K562 (cell line): ENCODE data around the gene PRKAR1B. TPM values are rescaled to one million over a fixed set of nuclear protein-coding genes. Genes with fewer than 3 reads are reported as not detected.

ENCODE experiments used
- CBX2 ChIP-seq: fragments of 200-600 bp; sonication (generic); IDR thresholded peaks from one replicate; pipeline ENCODE4 v1.6.1; 2012; ENCODE audit warnings: mild to moderate bottlenecking, low read length, inconsistent platforms; ENCODE audit not compliant: insufficient read depth, poor library complexity, severe bottlenecking
- HDAC6 ChIP-seq: IDR thresholded peaks from 2 replicates; pipeline ENCODE4 v1.6.1; 2012; ENCODE audit warnings: low read depth, mild to moderate bottlenecking, control low read depth, inconsistent platforms, low read length, moderate library complexity
- NFIX ChIP-seq: fragments of 250-450 bp; sonication (Bioruptor Pico); IDR thresholded peaks from 2 replicates; pipeline ENCODE4 v1.4.0; 2020; ENCODE audit warnings: low read depth, mild to moderate bottlenecking, moderate library complexity
- polyA plus RNA-seq, 8 experiments: library from polyadenylated mRNA; depleted of rRNA in 4 of 8; stranded (reverse) in 5 of 8; unstranded in 3 of 8; fragments of >200 nt; fragmentation: Nextera tagmentation in 2 of 8; fragmentation: Illumina TruSeq in 1 of 8; extraction: Ambion mirVana in 2 of 8; extraction: Trizol in 1 of 8; gene quantifications; 2 replicates each; pipeline versions ENCODE4 v1.2.1 to v1.2.3, GENCODE V29; 2011 to 2014; ENCODE audit warnings: inconsistent platforms in 1 of 8, missing spikeins in 1 of 8
- total RNA-seq, 7 experiments: library from RNA; depleted of rRNA in 6 of 7; stranded (reverse); fragments of >200 nt in 6 of 7; fragmentation: Illumina TruSeq in 2 of 7; extraction: Trizol in 2 of 7; gene quantifications; 2 replicates each; pipeline versions ENCODE4 v1.2.1 to v1.2.3, GENCODE V29; 2011 to 2021; ENCODE audit warnings: low replicate concordance in 1 of 7
- TF ChIP-seq, protein P1 (sequence below): fragments of 450-650 bp; IDR thresholded peaks from 2 replicates; pipeline ENCODE4 v1.7.0; 2016; ENCODE audit warnings: borderline replicate concordance
- TF ChIP-seq, protein P2 (sequence below): fragments of 250-450 bp; sonication (Bioruptor Pico); IDR thresholded peaks from 2 replicates; pipeline ENCODE4 v1.4.0; 2020; ENCODE audit warnings: borderline replicate concordance

Gene PRKAR1B
- total and polyA plus RNA-seq, 9 of the 15 experiments (the other 6 are each of a cell fraction or from before 2014, with no cell fraction given): 0.99 to 30.5 (median 12.7) TPM

GRCh38 chr7:521221-522070 is 205.6 kb downstream of the PRKAR1B start (continued):
- TF ChIP-seq, protein P1, sequence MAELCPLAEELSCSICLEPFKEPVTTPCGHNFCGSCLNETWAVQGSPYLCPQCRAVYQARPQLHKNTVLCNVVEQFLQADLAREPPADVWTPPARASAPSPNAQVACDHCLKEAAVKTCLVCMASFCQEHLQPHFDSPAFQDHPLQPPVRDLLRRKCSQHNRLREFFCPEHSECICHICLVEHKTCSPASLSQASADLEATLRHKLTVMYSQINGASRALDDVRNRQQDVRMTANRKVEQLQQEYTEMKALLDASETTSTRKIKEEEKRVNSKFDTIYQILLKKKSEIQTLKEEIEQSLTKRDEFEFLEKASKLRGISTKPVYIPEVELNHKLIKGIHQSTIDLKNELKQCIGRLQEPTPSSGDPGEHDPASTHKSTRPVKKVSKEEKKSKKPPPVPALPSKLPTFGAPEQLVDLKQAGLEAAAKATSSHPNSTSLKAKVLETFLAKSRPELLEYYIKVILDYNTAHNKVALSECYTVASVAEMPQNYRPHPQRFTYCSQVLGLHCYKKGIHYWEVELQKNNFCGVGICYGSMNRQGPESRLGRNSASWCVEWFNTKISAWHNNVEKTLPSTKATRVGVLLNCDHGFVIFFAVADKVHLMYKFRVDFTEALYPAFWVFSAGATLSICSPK: no peak
- TF ChIP-seq, protein P2, sequence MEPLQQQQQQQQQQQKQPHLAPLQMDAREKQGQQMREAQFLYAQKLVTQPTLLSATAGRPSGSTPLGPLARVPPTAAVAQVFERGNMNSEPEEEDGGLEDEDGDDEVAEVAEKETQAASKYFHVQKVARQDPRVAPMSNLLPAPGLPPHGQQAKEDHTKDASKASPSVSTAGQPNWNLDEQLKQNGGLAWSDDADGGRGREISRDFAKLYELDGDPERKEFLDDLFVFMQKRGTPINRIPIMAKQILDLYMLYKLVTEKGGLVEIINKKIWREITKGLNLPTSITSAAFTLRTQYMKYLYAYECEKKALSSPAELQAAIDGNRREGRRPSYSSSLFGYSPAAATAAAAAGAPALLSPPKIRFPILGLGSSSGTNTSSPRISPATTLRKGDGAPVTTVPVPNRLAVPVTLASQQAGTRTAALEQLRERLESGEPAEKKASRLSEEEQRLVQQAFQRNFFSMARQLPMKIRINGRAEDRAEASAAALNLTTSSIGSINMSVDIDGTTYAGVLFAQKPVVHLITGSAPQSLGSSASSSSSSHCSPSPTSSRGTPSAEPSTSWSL (CRISPR knock-in tag): no peak
- no peak for TF ChIP-seq CBX2
- TF ChIP-seq HDAC6: no peak
- TF ChIP-seq NFIX (CRISPR knock-in tag): no peak
